Stomach (tissue), 4 donors: ENCODE results near the gene RPL3.

Experiments
- POLR2AphosphoS5 ChIP-seq, 3 donors: sonication (generic); formaldehyde crosslinking; IDR thresholded peaks; one replicate each; pipeline ENCODE4 v1.6.1; 2016; ENCODE audit warnings: antibody characterized with exemption in 3 of 3
- TF ChIP-seq, protein P1 (sequence below), 7 experiments: fragments of 450-650 bp in 4 of 7; fragments of 200-600 bp in 3 of 7; sonication (generic) in 3 of 7; IDR thresholded peaks; one replicate each; pipeline ENCODE4 v1.5.1; 2016 to 2019; ENCODE audit warnings: antibody characterized with exemption in 7 of 7, control low read depth in 2 of 7, mild to moderate bottlenecking in 1 of 7

DNA sequence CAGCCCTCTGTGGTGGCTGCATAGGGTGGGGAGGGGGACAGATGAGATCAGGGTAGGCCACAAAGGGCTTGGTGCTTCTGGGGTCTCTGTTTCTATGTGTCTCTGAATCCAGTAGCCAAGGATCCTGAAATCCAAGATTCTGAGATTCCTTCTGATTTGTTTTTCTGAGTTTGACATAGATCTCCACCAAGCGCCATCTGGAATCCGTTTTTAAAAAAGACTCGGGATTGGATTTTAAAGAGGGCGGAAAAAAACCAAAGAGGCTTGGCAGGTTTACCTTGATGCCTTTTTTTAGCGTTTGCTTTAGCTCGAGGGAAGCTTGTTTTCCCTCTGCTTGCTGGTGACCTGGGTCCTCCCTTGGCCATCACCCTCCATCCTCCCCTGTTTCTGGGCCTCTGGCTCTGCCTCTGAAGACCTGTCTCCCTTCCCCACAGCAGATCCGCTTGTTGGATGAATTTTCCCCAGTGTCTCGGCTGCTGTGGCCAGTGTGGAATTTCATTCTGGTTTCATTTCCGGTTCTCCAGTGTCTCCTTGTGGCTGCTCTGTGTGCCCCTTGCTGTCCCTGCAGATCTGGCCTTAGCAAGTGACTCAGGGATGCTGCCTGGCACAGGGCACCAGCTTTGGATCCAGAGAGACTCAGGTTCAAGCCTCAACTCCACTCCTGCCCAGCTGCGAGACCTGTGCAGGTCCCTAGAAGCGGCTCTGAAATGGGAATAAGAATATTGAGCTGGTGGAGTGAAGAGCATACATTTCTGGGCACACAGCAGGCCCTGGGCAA lies 45.5 kb upstream of the RPL3 start:
- TF ChIP-seq, protein P1, sequence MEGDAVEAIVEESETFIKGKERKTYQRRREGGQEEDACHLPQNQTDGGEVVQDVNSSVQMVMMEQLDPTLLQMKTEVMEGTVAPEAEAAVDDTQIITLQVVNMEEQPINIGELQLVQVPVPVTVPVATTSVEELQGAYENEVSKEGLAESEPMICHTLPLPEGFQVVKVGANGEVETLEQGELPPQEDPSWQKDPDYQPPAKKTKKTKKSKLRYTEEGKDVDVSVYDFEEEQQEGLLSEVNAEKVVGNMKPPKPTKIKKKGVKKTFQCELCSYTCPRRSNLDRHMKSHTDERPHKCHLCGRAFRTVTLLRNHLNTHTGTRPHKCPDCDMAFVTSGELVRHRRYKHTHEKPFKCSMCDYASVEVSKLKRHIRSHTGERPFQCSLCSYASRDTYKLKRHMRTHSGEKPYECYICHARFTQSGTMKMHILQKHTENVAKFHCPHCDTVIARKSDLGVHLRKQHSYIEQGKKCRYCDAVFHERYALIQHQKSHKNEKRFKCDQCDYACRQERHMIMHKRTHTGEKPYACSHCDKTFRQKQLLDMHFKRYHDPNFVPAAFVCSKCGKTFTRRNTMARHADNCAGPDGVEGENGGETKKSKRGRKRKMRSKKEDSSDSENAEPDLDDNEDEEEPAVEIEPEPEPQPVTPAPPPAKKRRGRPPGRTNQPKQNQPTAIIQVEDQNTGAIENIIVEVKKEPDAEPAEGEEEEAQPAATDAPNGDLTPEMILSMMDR (IDR thresholded peaks at IDR 0.05), result no peak
- TF ChIP-seq POLR2AphosphoS5 (IDR thresholded peaks at IDR 0.05), result no peak
